GM12872 (cell line): ENCODE data around the gene MAGI1.

Experiments used
- CTCF ChIP-seq: IDR thresholded peaks from 3 replicates; pipeline ENCODE4 v1.5.1; 2011; ENCODE audit warnings: low read depth, mild to moderate bottlenecking, low read length, moderate library complexity; ENCODE audit not compliant: insufficient read depth

MAGI1 gene

GRCh38 chr3:66004244-66004643, 34.5 kb downstream of the MAGI1 start:
- no peak for TF ChIP-seq CTCF

GRCh38 chr3:66001626-66002025, 37.1 kb downstream of the MAGI1 start:
- no peak for TF ChIP-seq CTCF

- TF ChIP-seq CTCF = no peak
Observed at GRCh38 chr3:66000506-66000905, 38.2 kb downstream of the MAGI1 start.

- TF ChIP-seq CTCF = no peak
Observed at GRCh38 chr3:65999606-66000005, 39.1 kb downstream of the MAGI1 start.

GRCh38 chr3:65996589-65996988, 42.1 kb downstream of the MAGI1 start:
- TF ChIP-seq CTCF = no peak

- TF ChIP-seq CTCF = no peak
Observed at GRCh38 chr3:65995515-65995914, 43.2 kb downstream of the MAGI1 start.

GRCh38 chr3:65995030-65995429, 43.7 kb downstream of the MAGI1 start:
- no peak for TF ChIP-seq CTCF
